Activated T-helper 1 cell treated with Interleukin-2 at 50 U/mL for 16 hours (primary cell): Measurements from ENCODE around the gene SOX15.
"Not testable (repeated sequence)": the region's sequence is repeated elsewhere in the genome, so short reads cannot be mapped to it uniquely, and the experiment has no call there.

Source experiments
- DNase-seq: peaks from one replicate; pipeline ENCODE4 v3.0.0-alpha.2; 2020; ENCODE audit warnings: low read depth

SOX15 gene

GRCh38 chr17:7589891-7590691, at the start of gene SOX15:
TSS of gene SOX15 (minus strand) at chr17:7590094. CDS start at chr17:7589676, 418 bp downstream.
- no peak for DNase-seq

- DNase-seq, result no peak
These were observed 46.3 kb upstream of the SOX15 start for GRCh38 chr17:7636163-7636562.

GRCh38 chr17:7634384-7634783, 44.5 kb upstream of the SOX15 start:
- DNase-seq, result no peak

- DNase-seq, result no peak
These were observed 43.2 kb upstream of the SOX15 start for GRCh38 chr17:7633093-7633492.

- no peak for DNase-seq
These were observed 42.6 kb upstream of the SOX15 start for GRCh38 chr17:7632492-7632894.

- no peak for DNase-seq
These were observed 41.8 kb upstream of the SOX15 start for GRCh38 chr17:7631398-7632380.

GRCh38 chr17:7629939-7630571, 40.2 kb upstream of the SOX15 start, which contains the start of gene SHBG:
TSS of gene SHBG (plus strand) at chr17:7630135. CDS start at chr17:7630173, 38 bp downstream.
- no peak for DNase-seq

- DNase-seq, result peak; percentile 72
These were observed 37.6 kb upstream of the SOX15 start, which contains the start of gene SAT2 for GRCh38 chr17:7627250-7628121. TSS of gene SAT2 (minus strand) at chr17:7627821. CDS start at chr17:7627635, 186 bp downstream.

- no peak for DNase-seq
These were observed 37.0 kb upstream of the SOX15 start for GRCh38 chr17:7626956-7627249.

- no peak for DNase-seq
These were observed 36.4 kb upstream of the SOX15 start for GRCh38 chr17:7626307-7626706.

- not testable (repeated sequence) for DNase-seq
These were observed 35.9 kb upstream of the SOX15 start for GRCh38 chr17:7625749-7626148.

GRCh38 chr17:7623661-7624060, 33.8 kb upstream of the SOX15 start:
- DNase-seq, result no peak

GRCh38 chr17:7620835-7621234, 30.9 kb upstream of the SOX15 start:
- DNase-seq, result no peak

GRCh38 chr17:7618608-7619007, 28.7 kb upstream of the SOX15 start:
- DNase-seq, result no peak

- no peak for DNase-seq
These were observed 25.4 kb upstream of the SOX15 start for GRCh38 chr17:7615265-7615747.

GRCh38 chr17:7614425-7615264, 24.8 kb upstream of the SOX15 start, which contains the start of gene FXR2:
TSS of gene FXR2 (minus strand) at chr17:7614897. CDS start at chr17:7614532, 365 bp downstream.
- peak; percentile 98 for DNase-seq

- DNase-seq, result no peak
These were observed 24.0 kb upstream of the SOX15 start for GRCh38 chr17:7613769-7614424.

- DNase-seq, result no peak
These were observed 22.4 kb upstream of the SOX15 start for GRCh38 chr17:7612294-7612640.

- no peak for DNase-seq
These were observed 21.9 kb upstream of the SOX15 start for GRCh38 chr17:7611635-7612293.
